Panc1 (cell line): Measurements from ENCODE around the gene STARD10.

Experiments used
- CTCF ChIP-seq: fragments of 450-650 bp; IDR thresholded peaks from 2 replicates; pipeline ENCODE4 v1.5.1; 2017; ENCODE audit warnings: mild to moderate bottlenecking
- POLR2AphosphoS5 ChIP-seq: IDR thresholded peaks from 2 replicates; pipeline ENCODE4 v1.6.1; 2012; ENCODE audit warnings: mild to moderate bottlenecking, low read depth, low read length, moderate library complexity
- REST ChIP-seq, 2 experiments: IDR thresholded peaks; 2 replicates each; pipeline ENCODE4 v1.6.1; 2011 to 2012; ENCODE audit warnings: low read depth in 2 of 2, control low read depth in 1 of 2, low read length in 1 of 2, mild to moderate bottlenecking in 1 of 2, moderate library complexity in 1 of 2; ENCODE audit not compliant: insufficient read depth in 1 of 2
- SIN3A ChIP-seq: IDR thresholded peaks from 2 replicates; pipeline ENCODE4 v1.6.1; 2012; ENCODE audit warnings: low read depth, mild to moderate bottlenecking, low read length, moderate library complexity, borderline replicate concordance; ENCODE audit not compliant: insufficient read depth
- TCF7L2 ChIP-seq: IDR thresholded peaks from 2 replicates; pipeline ENCODE4 v1.6.1; 2011; ENCODE audit warnings: mild to moderate bottlenecking, low read depth, low read length, inconsistent platforms

DNA sequence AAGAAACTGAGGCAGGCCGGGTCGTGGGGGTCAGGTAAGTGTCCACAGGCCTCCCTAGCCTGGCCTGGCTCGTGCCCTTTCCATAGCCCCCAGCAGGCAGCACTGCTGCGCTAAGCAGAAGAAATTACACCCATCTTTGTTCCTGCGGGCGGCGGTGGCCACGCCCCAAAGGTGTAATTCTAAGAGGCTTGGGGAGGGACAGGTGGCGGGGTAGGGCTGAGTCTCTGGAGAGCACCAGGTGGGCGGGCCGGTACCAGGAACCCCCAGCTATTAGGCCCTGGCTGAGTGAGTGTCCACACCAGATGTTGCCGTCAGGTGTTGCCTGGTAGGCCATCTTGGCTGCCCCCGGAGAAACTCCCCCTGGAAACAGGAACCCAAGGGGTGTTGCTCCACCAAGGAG lies 29.3 kb downstream of the STARD10 start:
- TF ChIP-seq POLR2AphosphoS5 = no peak
- TF ChIP-seq CTCF = no peak
- no peak for TF ChIP-seq REST (IDR thresholded peaks at IDR 0.05; ENCODE audit: insufficient read depth in 1 of 2, low read depth in 2 of 2, low read length in 1 of 2)
- TF ChIP-seq SIN3A = no peak
- TF ChIP-seq TCF7L2 = 0 out of 2 replicates have a peak, but pooled peaks have one; percentile 3
